GM18907 (cell line): ENCODE data around the gene HERC2.
"Not testable (repeated sequence)": the region's sequence is repeated elsewhere in the genome, so short reads cannot be mapped to it uniquely, and the experiment has no call there.

Experiments used
- ATAC-seq: cut with Tn5 transposase; IDR thresholded peaks from one replicate; pipeline ENCODE4 v1.9.1; 2021; ENCODE audit warnings: mild to moderate bottlenecking, moderate library complexity; ENCODE audit not compliant: unreplicated experiment

The HERC2 gene

DNA sequence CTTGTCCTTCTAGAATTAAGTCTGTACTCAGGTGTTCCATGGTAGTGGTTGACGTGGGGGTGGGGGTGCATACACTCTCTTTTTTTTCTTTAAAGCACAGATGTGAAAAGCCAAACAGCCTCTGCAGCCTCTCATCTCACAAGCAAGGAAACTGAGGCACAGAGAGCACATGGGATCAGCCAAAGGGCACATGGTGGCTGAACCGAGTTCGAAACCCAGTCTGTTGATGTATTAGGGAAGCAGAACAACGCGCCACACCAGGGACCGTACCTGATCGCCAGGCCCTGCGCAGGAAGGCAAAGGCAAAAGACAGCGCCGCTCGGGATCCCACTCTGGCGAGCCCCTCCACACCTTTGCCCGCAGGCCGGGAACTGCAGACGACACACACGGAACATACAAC, 47.3 kb downstream of the HERC2 start:
- ATAC-seq = no peak

DNA sequence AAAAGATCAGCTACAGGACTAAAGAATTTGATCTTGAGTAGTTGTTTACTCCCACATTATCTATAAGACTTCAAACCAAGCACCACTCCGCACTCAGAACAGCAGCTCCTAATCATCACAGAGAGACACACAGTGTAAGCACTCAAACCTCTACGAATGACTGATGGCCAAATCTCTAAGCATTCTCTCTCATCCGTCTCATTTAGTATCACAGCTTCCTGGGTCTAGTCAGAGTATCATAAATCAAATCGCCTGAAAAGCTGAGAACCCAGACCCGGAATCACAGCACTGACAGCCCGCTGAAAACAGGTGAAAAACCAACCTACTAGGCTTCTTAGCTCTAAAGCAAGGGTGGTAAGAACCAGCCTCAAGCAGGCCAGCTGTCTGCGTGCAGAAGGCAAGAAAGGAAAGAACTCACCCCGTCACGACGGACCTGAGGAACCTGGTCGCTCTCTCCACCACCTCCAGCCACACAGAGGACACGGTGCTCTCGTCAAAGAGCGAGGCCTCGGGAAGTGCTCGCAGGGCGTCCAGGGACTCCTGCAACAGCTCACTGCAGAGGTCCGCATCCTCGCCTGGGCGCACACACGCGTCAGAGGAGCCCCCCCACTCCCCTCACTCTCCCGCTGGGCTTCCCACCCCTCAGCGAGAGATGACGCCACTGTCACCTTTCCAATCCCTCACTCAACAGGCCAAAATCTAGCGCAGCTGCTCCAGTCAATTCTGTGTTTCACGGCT, 47.9 kb downstream of the HERC2 start:
- ATAC-seq = no peak

DNA sequence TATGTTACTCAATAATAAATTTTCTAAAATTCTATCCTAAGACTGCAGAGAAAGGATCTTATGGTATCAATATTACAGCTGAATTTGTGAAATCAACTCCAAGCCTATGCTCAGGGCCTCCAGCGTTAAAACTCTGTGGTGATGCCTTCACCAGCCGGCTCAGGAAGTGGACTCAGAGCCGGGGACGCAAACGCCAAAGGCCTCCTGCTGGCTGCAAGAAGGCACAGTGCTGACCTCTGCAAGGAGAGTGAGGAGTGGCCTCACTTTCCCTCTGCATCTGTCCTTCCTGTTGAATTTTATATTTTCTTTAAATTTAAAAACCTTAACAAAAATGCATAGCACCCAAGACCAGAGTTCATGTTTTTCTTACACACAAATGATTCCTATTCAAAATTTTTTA, 48.5 kb downstream of the HERC2 start:
- no peak for ATAC-seq

DNA sequence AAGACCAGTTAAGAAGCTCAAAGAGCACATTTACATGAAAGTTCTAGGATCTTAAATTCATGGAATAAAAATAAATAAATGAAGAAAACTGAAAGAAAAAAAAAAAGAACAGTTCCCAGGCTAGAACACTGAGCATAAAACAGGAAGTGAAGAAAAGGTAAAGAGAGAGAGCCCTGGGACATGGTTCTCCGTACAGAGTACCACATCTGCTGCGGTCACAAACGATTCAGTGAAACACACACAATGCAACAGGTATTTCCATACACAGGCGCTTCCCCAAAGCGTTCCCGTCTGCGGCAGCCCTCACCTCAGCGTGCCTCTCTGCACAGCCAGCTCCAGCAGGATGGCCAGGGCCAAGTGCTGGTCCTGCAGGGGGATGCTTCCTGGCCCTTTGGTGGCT, 49.4 kb downstream of the HERC2 start:
- no peak for ATAC-seq

DNA sequence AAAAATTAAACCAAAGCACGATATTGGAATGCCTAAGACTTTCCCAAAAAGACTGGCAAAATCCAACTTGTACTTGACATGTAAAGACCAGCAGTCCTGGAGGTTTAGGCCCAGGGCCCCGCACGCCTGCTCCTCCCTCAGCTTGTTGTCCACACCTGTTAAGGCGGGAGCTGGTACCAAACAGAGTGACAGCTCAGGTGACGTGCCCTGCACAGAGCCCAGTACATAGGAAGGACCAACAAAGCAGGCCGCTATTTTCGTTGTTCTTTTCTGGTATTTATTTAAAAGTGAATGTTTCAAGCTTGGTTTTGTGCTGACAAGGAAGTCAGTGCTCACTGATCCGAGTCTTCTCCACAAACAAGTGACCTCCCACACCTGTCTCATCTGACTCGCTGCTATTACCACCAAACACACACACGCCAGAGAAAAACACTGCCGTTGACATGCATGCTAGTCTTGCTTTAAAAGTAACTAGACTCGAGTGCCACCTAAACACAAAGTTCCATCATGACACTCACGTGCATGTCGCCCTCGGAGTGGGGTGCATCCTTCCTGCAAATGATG, 50.2 kb downstream of the HERC2 start:
- no peak for ATAC-seq

- no peak for ATAC-seq
Observed at GRCh38 chr15:28269097-28269496, 52.9 kb downstream of the HERC2 start.

DNA sequence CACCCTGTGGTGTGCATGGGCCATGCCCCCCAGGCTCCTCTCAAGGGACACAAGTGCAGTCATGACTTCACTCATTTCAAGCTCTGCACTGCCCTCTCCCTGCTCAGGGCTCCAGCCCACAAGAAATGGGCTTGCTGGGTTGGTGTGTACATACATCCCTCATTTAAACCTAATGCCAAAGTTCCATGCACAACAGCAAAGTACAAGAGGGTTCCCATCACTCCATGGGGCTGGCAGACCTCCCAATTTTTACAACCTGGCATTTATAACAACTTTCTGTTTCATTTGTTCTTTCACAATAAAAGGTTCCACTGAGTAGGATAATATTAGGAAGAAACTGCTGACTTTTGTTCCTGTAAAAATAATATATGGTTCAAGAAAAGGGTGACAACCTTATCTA, 54.3 kb downstream of the HERC2 start:
- ATAC-seq = no peak

DNA sequence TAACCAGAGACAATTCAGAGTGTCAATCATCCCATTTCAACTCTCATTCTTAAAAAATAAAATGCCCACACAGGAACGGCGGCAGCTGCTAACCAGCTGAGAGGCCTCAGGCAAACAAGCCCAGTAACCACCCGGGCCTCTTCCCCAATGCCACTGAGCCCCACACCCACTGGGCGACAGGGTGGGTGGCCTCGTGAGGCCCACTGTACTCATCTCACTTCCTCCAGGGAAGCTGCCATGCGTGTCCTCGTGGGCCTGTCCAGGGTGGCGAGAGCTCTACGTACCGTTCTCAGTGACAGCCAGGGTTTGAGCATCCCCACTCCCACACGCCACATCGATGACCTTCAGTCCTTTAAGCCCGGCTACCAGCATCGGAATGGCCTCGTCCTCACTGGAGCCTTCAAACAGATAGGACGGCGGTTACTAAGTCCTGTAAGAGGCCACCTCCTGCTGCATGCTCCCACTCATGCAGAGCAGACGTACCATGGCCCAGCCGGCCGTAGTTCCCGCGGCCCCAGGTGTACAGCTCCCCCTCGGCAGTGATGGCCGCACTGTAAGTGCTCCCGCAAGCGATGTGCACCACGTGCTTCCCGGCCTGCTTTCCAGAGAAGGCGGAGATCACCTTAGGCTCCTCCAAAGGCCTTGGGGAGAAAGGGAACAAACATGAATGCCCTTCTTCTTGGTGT, 56.5 kb downstream of the HERC2 start:
- ATAC-seq = no peak

GRCh38 chr15:28264166-28264565, 57.8 kb downstream of the HERC2 start:
- ATAC-seq = no peak

DNA sequence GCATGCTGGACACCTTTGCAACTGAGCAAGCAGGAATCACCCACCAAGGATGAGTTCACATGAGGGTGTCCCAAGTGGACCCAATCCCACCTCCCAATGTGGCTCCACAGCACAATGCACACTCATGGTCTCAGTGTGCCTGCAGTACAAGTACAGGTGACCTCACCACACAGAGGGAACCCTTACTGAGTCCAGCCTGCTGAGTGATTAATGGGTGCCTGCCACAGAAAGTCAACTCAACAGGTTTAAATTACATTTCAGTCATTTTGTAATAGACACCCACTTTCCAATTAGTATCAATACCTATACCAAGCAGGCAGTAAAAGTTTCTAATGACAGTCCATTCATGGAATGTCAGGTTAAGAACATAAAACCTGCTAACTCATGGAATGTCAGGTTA, 59.5 kb downstream of the HERC2 start:
- no peak for ATAC-seq

- ATAC-seq = no peak
Observed at GRCh38 chr15:28260722-28261121, 61.3 kb downstream of the HERC2 start.

DNA sequence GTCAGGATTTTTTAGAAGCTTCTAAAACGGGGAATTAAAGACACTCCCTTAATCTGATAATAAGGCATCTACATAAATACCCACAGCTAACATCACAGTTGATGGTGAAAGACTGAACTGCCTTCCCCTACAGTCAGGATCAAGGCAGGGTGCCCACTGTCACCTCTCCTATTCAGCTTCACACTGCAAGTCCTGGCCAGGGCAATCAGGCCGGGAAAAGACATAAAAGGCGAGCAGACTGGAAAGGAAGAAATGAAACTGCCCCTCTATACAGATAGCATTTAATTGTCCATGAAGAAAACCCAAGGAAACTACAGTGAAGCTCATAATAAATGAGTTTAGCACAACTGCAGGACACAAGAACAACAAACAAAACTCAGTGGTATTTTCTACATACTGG, 61.7 kb downstream of the HERC2 start:
- ATAC-seq = no peak

DNA sequence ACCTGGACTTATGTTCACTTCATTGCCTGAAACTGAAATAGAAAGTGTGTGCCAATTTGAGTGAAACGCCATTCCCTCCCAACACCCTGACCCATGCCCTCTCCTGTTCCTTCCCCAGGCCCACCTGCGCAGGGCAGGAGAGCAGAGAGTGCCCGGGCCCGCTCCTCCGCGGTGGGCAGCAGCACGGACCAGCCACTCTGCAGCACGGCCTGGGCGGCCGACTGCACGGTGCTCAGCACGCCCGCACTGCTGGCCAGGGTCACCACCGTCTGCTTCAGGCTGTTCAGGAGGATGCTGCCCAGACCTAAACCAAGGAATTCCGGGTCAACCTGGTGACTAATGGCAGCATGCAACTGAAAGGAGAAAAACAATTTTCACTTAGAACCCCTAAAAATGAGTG, 66.0 kb downstream of the HERC2 start:
- ATAC-seq = no peak

GRCh38 chr15:28252831-28253230, 69.1 kb downstream of the HERC2 start:
- ATAC-seq = no peak

DNA sequence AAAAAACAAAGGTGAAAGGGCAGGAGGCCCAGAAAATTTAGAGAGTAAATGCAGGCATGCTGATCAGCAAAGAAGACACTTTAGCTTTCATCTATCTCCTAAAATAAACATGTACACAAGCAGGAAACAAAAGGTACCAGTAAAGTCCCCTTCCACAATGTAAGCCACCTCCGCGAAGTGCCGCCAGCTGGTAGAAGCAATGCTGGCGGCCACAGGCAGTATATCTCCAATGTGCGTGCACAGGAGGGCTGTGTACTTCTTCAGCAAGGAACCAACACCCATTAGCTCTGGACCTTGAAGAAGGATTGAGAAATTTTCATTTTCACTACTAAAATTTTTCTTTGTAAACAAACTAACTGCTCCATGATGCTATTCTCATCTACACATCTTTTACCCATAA, 75.4 kb downstream of the HERC2 start:
- no peak for ATAC-seq

DNA sequence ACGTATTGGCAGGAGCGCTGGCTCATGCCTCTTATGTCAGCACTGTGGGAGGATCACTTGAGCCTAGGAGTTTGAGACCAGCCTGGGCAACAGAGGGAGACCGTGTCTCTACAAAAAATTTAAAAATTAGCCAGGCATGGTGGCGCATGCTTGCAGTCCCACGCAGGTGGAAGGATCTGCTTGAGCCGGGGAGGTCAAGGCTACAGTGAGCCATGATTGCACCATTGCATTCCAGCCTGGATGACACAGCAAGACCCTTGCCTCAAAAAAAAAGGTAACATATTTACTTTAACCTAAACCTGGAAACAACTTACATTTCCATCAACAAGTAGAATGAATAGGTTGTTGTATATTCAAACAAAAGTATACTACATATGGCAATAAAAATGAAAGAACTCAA, 78.1 kb downstream of the HERC2 start:
- no peak for ATAC-seq

DNA sequence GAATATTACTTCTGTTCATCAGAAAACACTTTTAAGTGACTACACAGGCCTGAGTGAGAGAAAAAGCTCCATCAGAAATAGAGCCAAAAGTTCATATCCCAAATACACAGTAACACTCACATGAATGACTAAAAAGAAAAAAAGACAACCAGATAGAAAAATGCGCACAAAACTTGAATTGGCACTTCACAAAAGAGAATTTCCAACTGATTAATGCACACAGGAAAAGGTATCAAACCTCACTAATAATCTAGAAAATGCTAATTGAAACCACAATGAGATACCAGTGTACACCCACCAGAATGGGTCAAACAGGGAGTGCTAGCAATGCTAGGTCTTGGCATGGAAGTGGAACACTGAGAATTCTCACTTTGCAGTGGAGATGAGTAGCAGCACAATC, 78.6 kb downstream of the HERC2 start:
- ATAC-seq = no peak

DNA sequence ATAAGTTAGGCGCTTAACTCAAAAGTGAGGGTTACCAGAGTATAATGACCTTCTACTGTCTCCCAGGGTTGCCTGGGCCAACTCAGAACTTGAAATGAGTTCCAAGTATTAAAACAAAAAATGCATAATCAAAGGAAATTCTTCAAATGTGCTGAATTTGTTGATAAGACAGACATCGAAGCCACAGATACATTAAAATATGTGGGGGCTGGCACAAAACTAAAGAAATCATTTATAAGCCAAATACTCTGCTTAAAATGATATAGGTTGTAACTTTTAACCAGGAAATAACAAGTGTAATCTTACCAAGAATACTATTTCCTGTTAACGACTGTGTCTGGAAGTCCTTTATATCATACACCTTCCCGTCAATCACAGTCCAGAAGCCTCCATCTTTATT, 83.7 kb downstream of the HERC2 start:
- not testable (repeated sequence) for ATAC-seq

GRCh38 chr15:28231743-28232142, 90.2 kb downstream of the HERC2 start:
- not testable (repeated sequence) for ATAC-seq

DNA sequence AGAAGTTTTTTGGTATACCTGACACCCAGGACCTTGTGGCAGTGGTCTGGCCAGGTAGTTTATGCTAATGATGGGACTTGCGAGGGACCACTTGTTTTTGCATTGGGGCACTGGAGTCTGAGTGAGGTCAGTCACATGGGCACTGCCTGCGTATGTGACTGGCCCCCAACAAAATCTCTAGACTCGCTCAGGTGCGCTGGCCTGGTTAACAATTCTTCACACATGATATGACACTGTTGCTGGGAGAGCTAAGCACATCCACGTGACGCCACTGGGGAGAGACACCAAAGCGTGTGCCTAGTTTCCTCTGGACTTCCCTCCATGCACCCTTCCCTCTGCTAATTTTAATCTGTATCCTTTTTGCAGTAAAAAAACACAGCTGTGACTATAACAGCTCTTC, 90.6 kb downstream of the HERC2 start:
- ATAC-seq = not testable (repeated sequence)

GRCh38 chr15:28228990-28229640, 92.9 kb downstream of the HERC2 start:
- not testable (repeated sequence) for ATAC-seq

- no peak for ATAC-seq
Observed at GRCh38 chr15:28228096-28228495, 93.9 kb downstream of the HERC2 start.
